PC-3 (cell line): ENCODE results near the gene GSTM3.

Source experiments
- EZH2 ChIP-seq: fragments of 300-600 bp; sonication (generic); IDR thresholded peaks from one replicate; pipeline ENCODE4 v1.6.1; 2017; ENCODE audit warnings: antibody characterized with exemption, mild to moderate bottlenecking, low read length; ENCODE audit not compliant: unreplicated experiment
- EZH2phosphoT487 ChIP-seq: fragments of 300-600 bp; sonication (generic); IDR thresholded peaks from 2 replicates; pipeline ENCODE4 v1.6.1; 2018; ENCODE audit warnings: mild to moderate bottlenecking, antibody characterized with exemption, low read length, borderline replicate concordance
- TF ChIP-seq, protein P1 (sequence below): fragments of 300-600 bp; sonication (generic); conservative IDR thresholded peaks from 2 replicates; pipeline ENCODE4 v1.5.1; 2017; ENCODE audit warnings: antibody characterized with exemption, low read depth, mild to moderate bottlenecking, low read length

DNA sequence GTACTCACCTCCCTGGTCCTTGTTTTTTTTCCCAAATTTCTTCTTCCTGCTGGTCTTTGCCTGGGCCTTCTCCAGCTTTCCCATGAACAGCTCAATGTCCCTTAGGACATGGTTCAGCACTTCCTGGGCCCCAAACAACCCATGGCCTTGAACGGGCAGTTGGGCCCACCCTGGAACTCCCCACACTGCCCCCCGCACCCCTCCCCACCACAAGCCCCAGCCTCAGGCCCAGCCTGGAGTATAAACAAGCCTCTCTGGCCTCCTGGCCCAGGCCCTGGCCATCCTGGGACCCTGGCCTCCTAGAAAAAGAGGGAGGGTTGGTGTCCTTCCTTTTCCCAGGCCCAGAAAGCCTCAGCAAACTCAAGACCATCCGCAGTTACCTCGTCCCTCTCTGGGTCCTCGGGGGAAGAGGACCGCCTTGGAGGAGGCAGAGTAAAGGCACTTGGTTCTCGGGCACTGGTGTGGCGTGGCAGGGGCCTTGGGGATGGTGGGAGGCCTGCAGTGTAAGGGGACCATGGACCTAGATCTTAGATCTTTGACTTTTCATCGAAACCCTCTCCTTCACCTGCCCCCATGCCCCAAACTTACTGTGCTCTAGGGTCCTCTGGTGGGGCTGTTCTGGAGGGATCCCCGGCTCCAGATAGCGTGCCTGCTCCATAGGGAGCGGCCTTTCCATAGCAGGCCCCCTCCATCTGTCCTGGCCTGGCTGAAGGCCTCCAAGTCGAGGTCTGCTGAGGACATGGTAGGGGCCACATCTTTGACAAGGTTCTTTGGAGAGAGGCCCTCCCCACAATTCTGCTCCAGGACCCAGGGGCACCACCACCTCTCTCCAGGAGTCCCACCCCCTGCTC is 17.3 kb upstream of the GSTM3 start:
- TF ChIP-seq, protein P1, sequence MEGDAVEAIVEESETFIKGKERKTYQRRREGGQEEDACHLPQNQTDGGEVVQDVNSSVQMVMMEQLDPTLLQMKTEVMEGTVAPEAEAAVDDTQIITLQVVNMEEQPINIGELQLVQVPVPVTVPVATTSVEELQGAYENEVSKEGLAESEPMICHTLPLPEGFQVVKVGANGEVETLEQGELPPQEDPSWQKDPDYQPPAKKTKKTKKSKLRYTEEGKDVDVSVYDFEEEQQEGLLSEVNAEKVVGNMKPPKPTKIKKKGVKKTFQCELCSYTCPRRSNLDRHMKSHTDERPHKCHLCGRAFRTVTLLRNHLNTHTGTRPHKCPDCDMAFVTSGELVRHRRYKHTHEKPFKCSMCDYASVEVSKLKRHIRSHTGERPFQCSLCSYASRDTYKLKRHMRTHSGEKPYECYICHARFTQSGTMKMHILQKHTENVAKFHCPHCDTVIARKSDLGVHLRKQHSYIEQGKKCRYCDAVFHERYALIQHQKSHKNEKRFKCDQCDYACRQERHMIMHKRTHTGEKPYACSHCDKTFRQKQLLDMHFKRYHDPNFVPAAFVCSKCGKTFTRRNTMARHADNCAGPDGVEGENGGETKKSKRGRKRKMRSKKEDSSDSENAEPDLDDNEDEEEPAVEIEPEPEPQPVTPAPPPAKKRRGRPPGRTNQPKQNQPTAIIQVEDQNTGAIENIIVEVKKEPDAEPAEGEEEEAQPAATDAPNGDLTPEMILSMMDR, result no peak
- TF ChIP-seq EZH2phosphoT487 (no peak), EZH2 (no peak)
